OCI-LY1 (cell line): ENCODE results near the gene COL21A1.

ENCODE experiments used
- H2AFZ ChIP-seq: fragments of 200-600 bp; sonication (generic), shearing (Covaris generic); 2 replicates; pipeline ENCODE4 v1.6.0; 2014; ENCODE audit warnings: antibody characterized with exemption, mild to moderate bottlenecking, low read length
- H3F3A ChIP-seq: fragments of 200-600 bp; sonication (generic), shearing (Covaris generic); 2 replicates; pipeline ENCODE4 v1.6.0; 2014; ENCODE audit warnings: mild to moderate bottlenecking, antibody characterized with exemption, low read length, moderate library complexity; ENCODE audit not compliant: insufficient read depth
- H3K27ac ChIP-seq: fragments of 200-600 bp; sonication (generic); 2 replicates; pipeline ENCODE4 v1.5.1; 2014; ENCODE audit warnings: low read length, mixed run types, mild to moderate bottlenecking, low read depth; ENCODE audit not compliant: poor library complexity, severe bottlenecking
- H3K27me3 ChIP-seq: fragments of 200-600 bp; sonication (generic); 2 replicates; pipeline ENCODE4 v1.6.0; 2014; ENCODE audit warnings: antibody characterized with exemption, mild to moderate bottlenecking, low read length, moderate library complexity; ENCODE audit not compliant: insufficient read depth
- H3K36me3 ChIP-seq: fragments of 200-600 bp; sonication (generic); 2 replicates; pipeline ENCODE4 v1.6.1; 2014; ENCODE audit warnings: mild to moderate bottlenecking, antibody characterized with exemption, low read length, moderate library complexity, mixed read lengths; ENCODE audit not compliant: insufficient read depth
- H3K4me1 ChIP-seq: fragments of 200-600 bp; sonication (generic); 2 replicates; pipeline ENCODE4 v1.5.1; 2014; ENCODE audit warnings: mild to moderate bottlenecking, low read length, moderate library complexity; ENCODE audit not compliant: insufficient read depth, severe bottlenecking
- H3K4me2 ChIP-seq: fragments of 200-600 bp; sonication (generic), shearing (Covaris generic); 2 replicates; pipeline ENCODE4 v1.6.1; 2014; ENCODE audit warnings: low read length
- H3K4me3 ChIP-seq: fragments of 200-600 bp; sonication (generic); 2 replicates; pipeline ENCODE4 v1.5.1; 2014; ENCODE audit warnings: low read length, low read depth, mild to moderate bottlenecking, mixed read lengths; ENCODE audit not compliant: poor library complexity, severe bottlenecking
- H3K79me2 ChIP-seq: fragments of 200-600 bp; shearing (Covaris generic); 2 replicates; pipeline ENCODE4 v1.6.1; 2016; ENCODE audit warnings: mixed run types, low read length, mixed read lengths; ENCODE audit not compliant: insufficient read depth
- H3K9ac ChIP-seq: fragments of 200-600 bp; sonication (generic), shearing (Covaris generic); 2 replicates; pipeline ENCODE4 v1.6.1; 2014; ENCODE audit warnings: mild to moderate bottlenecking, low read length, mixed read lengths
- H3K9me2 ChIP-seq: fragments of 200-600 bp; sonication (generic), shearing (Covaris generic); 2 replicates; pipeline ENCODE4 v1.6.1; 2014; ENCODE audit warnings: low read depth, mild to moderate bottlenecking, low read length, mixed read lengths
- H3K9me3 ChIP-seq: fragments of 200-600 bp; shearing (Covaris generic); 2 replicates; pipeline ENCODE4 v1.6.1; 2014; ENCODE audit warnings: low read length, mixed read lengths
- H4K20me1 ChIP-seq: fragments of 200-600 bp; sonication (generic), shearing (Covaris generic); 2 replicates; pipeline ENCODE4 v1.6.0; 2016; ENCODE audit warnings: mild to moderate bottlenecking, low read length; ENCODE audit not compliant: insufficient read depth
- CTCF ChIP-seq: fragments of 200-600 bp; sonication (generic), shearing (Covaris generic); IDR thresholded peaks from 2 replicates; pipeline ENCODE4 v1.5.1; 2017; ENCODE audit warnings: mild to moderate bottlenecking, antibody characterized with exemption, low read length, moderate library complexity, mixed read lengths
- EZH2 ChIP-seq: fragments of 200-600 bp; sonication (generic), shearing (Covaris generic); IDR thresholded peaks from 2 replicates; pipeline ENCODE4 v1.8.0; 2017; ENCODE audit warnings: borderline replicate concordance, mixed run types, mild to moderate bottlenecking, antibody characterized with exemption, low read length, moderate library complexity, mixed read lengths

Gene COL21A1

GRCh38 chr6:56214041-56214702 lies 33.2 kb downstream of the COL21A1 start:
- Histone ChIP-seq H3K4me3 (no peak overlapping the region), H3K79me2 (no peaks in the 10 kb centered on the region), H3K27ac (no peak overlapping the region), H3K9me2 (no peaks in the 10 kb centered on the region), H3K9me3 (no peaks in the 10 kb centered on the region), H3F3A (no peaks in the 10 kb centered on the region), H2AFZ (no peak overlapping the region), H3K36me3 (no peaks in the 10 kb centered on the region), H3K9ac (no peak overlapping the region), H3K4me1 (no peaks in the 10 kb centered on the region), H3K4me2 (no peak overlapping the region), H4K20me1 (no peaks in the 10 kb centered on the region), H3K27me3 (no peaks in the 10 kb centered on the region)
- no peak for TF ChIP-seq CTCF
- no peak for TF ChIP-seq EZH2

GRCh38 chr6:56211724-56212123 lies 35.7 kb downstream of the COL21A1 start:
- no peaks in the 10 kb centered on the region for H3F3A ChIP-seq

GRCh38 chr6:56204134-56204533 lies 43.2 kb downstream of the COL21A1 start:
- Histone ChIP-seq H3K9me3 (no peaks in the 10 kb centered on the region), H3K27me3 (no peaks in the 10 kb centered on the region), H3K9me2 (no peaks in the 10 kb centered on the region), H3K79me2 (no peaks in the 10 kb centered on the region), H3K36me3 (no peaks in the 10 kb centered on the region), H3K9ac (no peak overlapping the region), H4K20me1 (no peaks in the 10 kb centered on the region), H3F3A (no peaks in the 10 kb centered on the region), H3K4me1 (no peaks in the 10 kb centered on the region), H3K4me3 (no peak overlapping the region), H3K4me2 (no peak overlapping the region), H3K27ac (no peak overlapping the region), H2AFZ (no peak overlapping the region)
- TF ChIP-seq EZH2 (no peak), CTCF (no peak)

More at GRCh38 chr6:56211724-56212123, 35.7 kb downstream of the COL21A1 start:
- Histone ChIP-seq H3K9me3 (no peaks in the 10 kb centered on the region), H3K36me3 (no peaks in the 10 kb centered on the region), H3K4me3 (no peak overlapping the region), H3K27ac (no peak overlapping the region), H3K27me3 (no peaks in the 10 kb centered on the region), H2AFZ (no peak overlapping the region), H3K4me2 (no peak overlapping the region), H3K9me2 (no peaks in the 10 kb centered on the region), H4K20me1 (no peaks in the 10 kb centered on the region), H3K4me1 (no peaks in the 10 kb centered on the region), H3K9ac (no peak overlapping the region), H3K79me2 (no peaks in the 10 kb centered on the region)
- TF ChIP-seq CTCF (no peak), EZH2 (no peak)
